Measurements from ENCODE around the gene AHCYL2.

DNA sequence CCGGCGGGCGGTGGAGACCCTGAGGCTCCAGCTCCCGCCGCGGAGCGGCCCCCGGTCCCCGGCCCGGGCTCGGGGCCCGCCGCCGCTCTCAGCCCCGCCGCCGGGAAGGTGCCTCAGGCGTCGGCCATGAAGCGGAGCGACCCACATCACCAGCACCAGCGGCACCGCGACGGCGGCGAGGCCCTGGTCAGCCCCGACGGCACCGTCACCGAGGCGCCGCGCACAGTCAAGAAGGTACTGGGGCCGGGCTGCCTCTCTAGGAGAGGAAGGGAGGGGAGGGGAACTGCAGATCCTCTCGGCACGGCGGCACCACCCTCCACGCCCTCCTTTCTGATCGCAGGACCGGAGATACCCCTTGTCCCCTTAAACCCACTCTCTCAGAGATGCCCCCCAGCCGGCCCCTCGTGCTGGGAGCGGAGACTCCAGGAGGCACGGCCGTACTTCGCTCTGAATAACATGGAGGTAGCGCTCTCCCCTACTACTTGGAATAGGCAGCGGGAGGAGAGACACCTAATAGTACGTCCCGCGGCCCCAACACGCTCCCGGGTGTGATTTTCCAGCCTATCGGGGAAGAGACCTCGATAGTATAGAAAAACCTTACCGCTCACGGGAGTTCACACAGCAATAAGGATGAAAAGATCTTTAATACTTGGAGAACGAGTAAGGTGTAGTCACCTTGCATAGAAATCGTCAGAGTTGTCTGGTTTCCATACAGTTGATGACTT is 538 bp downstream of the AHCYL2 start:
- TF ChIP-seq, protein P1, sequence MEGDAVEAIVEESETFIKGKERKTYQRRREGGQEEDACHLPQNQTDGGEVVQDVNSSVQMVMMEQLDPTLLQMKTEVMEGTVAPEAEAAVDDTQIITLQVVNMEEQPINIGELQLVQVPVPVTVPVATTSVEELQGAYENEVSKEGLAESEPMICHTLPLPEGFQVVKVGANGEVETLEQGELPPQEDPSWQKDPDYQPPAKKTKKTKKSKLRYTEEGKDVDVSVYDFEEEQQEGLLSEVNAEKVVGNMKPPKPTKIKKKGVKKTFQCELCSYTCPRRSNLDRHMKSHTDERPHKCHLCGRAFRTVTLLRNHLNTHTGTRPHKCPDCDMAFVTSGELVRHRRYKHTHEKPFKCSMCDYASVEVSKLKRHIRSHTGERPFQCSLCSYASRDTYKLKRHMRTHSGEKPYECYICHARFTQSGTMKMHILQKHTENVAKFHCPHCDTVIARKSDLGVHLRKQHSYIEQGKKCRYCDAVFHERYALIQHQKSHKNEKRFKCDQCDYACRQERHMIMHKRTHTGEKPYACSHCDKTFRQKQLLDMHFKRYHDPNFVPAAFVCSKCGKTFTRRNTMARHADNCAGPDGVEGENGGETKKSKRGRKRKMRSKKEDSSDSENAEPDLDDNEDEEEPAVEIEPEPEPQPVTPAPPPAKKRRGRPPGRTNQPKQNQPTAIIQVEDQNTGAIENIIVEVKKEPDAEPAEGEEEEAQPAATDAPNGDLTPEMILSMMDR (IDR thresholded peaks at IDR 0.05): peak in 1 of 6 experiments; percentile 2
- no peak for TF ChIP-seq POLR2A (IDR thresholded peaks at IDR 0.05)
